HepG2 (cell line): Measurements from ENCODE around the gene TOP1. TPM values are rescaled to one million over a fixed set of nuclear protein-coding genes. Genes with fewer than 3 reads are reported as not detected.
A peak's percentile ranks its signal among the peaks of the same experiment; 100 is the strongest.

Experiments
- ATAC-seq: fragments of 200-7000 bp; cut with Tn5 transposase; 3 replicates; pipeline ENCODE4 v1.9.1; 2020; ENCODE audit warnings: mild to moderate bottlenecking, moderate library complexity
- BruUV-seq: library from RNA; stranded (reverse); fragments of 400-500 nt; replicated peaks from 2 replicates; lab custom pipeline; 2021; lab: Mats Ljungman, UMichigan
- CTCF ChIA-PET: fragments of 300-600 bp; formaldehyde crosslinking; extraction: SDS; loops from one replicate; lab custom pipeline; 2021; ENCODE audit warnings: low total read pairs, inconsistent platforms, low intra/inter-chr PET ratio; lab: Yijun Ruan, JAX
- POLR2A ChIA-PET: fragments of 350-600 bp; sonication (Branson Sonifier 250); formaldehyde crosslinking; loops from one replicate; lab custom pipeline; 2020; ENCODE audit warnings: antibody characterized with exemption, inconsistent platforms; lab: Yijun Ruan, JAX
- DNase-seq: peaks from one replicate; pipeline ENCODE4 v3.0.0-alpha.2; 2015; ENCODE audit warnings: low spot score
- FAIRE-seq: peaks from 3 replicates; lab custom pipeline; 2011; peaks lifted over from hg19 to GRCh38; lab: Jason Lieb, UNC
- H2AFZ ChIP-seq: one replicate; pipeline ENCODE4 v1.6.1; 2011; ENCODE audit warnings: low read length, inconsistent platforms
- H3K27ac ChIP-seq: fragments of 300-600 bp; 3 replicates; pipeline ENCODE4 v1.8.0; 2011; ENCODE audit warnings: mixed run types, mild to moderate bottlenecking, mixed read lengths, low read length, inconsistent platforms; ENCODE audit not compliant: insufficient read depth; ENCODE audit errors: extremely low read length
- H3K27me3 ChIP-seq, 2 experiments: fragments of 200-600 bp in 1 of 2; 2 replicates in 1 of 2; 3 replicates in 1 of 2; pipeline versions ENCODE4 v1.6.0 to v1.8.0; 2011; ENCODE audit warnings: low read length in 2 of 2, mild to moderate bottlenecking in 2 of 2, moderate library complexity in 2 of 2, inconsistent platforms in 1 of 2; ENCODE audit not compliant: insufficient read depth in 2 of 2, control insufficient read depth in 1 of 2
- H3K36me3 ChIP-seq, 2 experiments: fragments of 200-600 bp in 1 of 2; replicated peaks in 1 of 2; 2 replicates in 1 of 2; 3 replicates in 1 of 2; pipeline versions ENCODE4 v1.5.1 to v1.8.0; 2011; ENCODE audit warnings: low read length in 2 of 2, inconsistent platforms in 1 of 2; ENCODE audit not compliant: insufficient read depth in 2 of 2, control insufficient read depth in 1 of 2
- H3K4me1 ChIP-seq: 2 replicates; pipeline ENCODE4 v1.5.1; 2012; ENCODE audit warnings: low read length, inconsistent platforms; ENCODE audit not compliant: insufficient read depth
- H3K4me2 ChIP-seq: 2 replicates; pipeline ENCODE4 v1.6.0; 2011; ENCODE audit warnings: low read depth, low read length, inconsistent platforms
- H3K4me3 ChIP-seq, 3 experiments: fragments of 200-600 bp in 1 of 3; sonication (generic), shearing (Covaris generic) in 1 of 3; replicated peaks in 1 of 3; 2 replicates each; pipeline ENCODE4 v1.5.1; 2011 to 2016; ENCODE audit warnings: low read length in 3 of 3, inconsistent platforms in 2 of 3, low read depth in 2 of 3, mild to moderate bottlenecking in 2 of 3, control low read depth in 1 of 3, mixed read lengths in 1 of 3; ENCODE audit not compliant: insufficient read depth in 1 of 3
- H3K79me2 ChIP-seq: one replicate; pipeline ENCODE4 v1.6.1; 2011; ENCODE audit warnings: low read length, inconsistent platforms; ENCODE audit not compliant: insufficient read depth
- H3K9ac ChIP-seq: 2 replicates; pipeline ENCODE4 v1.6.0; 2011; ENCODE audit warnings: mild to moderate bottlenecking, low read depth, low read length, inconsistent platforms; ENCODE audit not compliant: insufficient read depth
- H3K9me3 ChIP-seq: 2 replicates; pipeline ENCODE4 v1.5.1; 2012; ENCODE audit warnings: mild to moderate bottlenecking, low read length
- H4K20me1 ChIP-seq: 2 replicates; pipeline ENCODE4 v1.6.0; 2011; ENCODE audit warnings: inconsistent platforms, mild to moderate bottlenecking, low read length, moderate library complexity; ENCODE audit not compliant: insufficient read depth
- ARID3A ChIP-seq: IDR thresholded peaks from 2 replicates; pipeline ENCODE4 v1.6.1; 2012; ENCODE audit warnings: low read depth, low read length, improper control_type of control experiment
- BRCA1 ChIP-seq: sonication (generic); formaldehyde crosslinking; IDR thresholded peaks from 2 replicates; pipeline ENCODE4 v1.4.0; 2020; ENCODE audit warnings: missing genetic modification reagents
- HIC2 ChIP-seq: sonication (generic); formaldehyde crosslinking; IDR thresholded peaks from 2 replicates; pipeline ENCODE4 v1.9.0; 2022; ENCODE audit warnings: low read depth, missing genetic modification reagents
- RBM22 ChIP-seq: fragments of 200-400 bp; formaldehyde crosslinking; optimal IDR thresholded peaks from 2 replicates; pipeline ENCODE3; 2017; ENCODE audit warnings: mild to moderate bottlenecking, low read length, moderate library complexity
- SKI ChIP-seq: fragments of 450-650 bp; IDR thresholded peaks from one replicate; pipeline ENCODE4 v1.6.1; 2018; ENCODE audit warnings: mild to moderate bottlenecking; ENCODE audit not compliant: partially characterized antibody
- STAG1 ChIP-seq: sonication (generic); formaldehyde crosslinking; IDR thresholded peaks from 2 replicates; pipeline ENCODE4 v1.4.0; 2020; ENCODE audit warnings: missing genetic modification reagents
- ZNF331 ChIP-seq: sonication (generic); formaldehyde crosslinking; IDR thresholded peaks from 2 replicates; pipeline ENCODE4 v1.4.0; 2020; ENCODE audit warnings: missing genetic modification reagents
- ZNF362 ChIP-seq: sonication (generic); formaldehyde crosslinking; IDR thresholded peaks from 2 replicates; pipeline ENCODE4 v1.4.0; 2020; ENCODE audit warnings: missing genetic modification reagents, mild to moderate bottlenecking, borderline replicate concordance
- ZNF577 ChIP-seq: sonication (generic); formaldehyde crosslinking; IDR thresholded peaks from 2 replicates; pipeline ENCODE4 v1.4.0; 2020; ENCODE audit warnings: mild to moderate bottlenecking, low read depth, missing genetic modification reagents, borderline replicate concordance
- ZNF644 ChIP-seq: IDR thresholded peaks from 2 replicates; pipeline ENCODE4 v1.6.1; 2016; ENCODE audit warnings: low read depth
- ZNF788 ChIP-seq: sonication (generic); formaldehyde crosslinking; IDR thresholded peaks from 2 replicates; pipeline ENCODE4 v1.5.0; 2020; ENCODE audit warnings: mild to moderate bottlenecking, missing genetic modification reagents, borderline replicate concordance
- WGBS: methylation state at CpG from one replicate; pipeline ENCODE4 v1.1.6; 2017; ENCODE audit warnings: low lambda C conversion rate; 5-methylcytosine and 5-hydroxymethylcytosine counted together
- in situ Hi-C: cut with HindIII; loops from 2 replicates; pipeline ENCODE4 v1.10.0; 2017; ENCODE audit warnings: low pct_unique_long_range_greater_than_20kb; ENCODE audit not compliant: extremely low pct_ligation_motif_present
- intact Hi-C: fragments of 100-400 bp; cut with micrococcal nuclease; formaldehyde crosslinking; loops from one replicate; pipeline ENCODE4 v1.10.0; 2022; ENCODE audit not compliant: unreplicated experiment
- polyA plus RNA-seq, 8 experiments: library from polyadenylated mRNA; depleted of rRNA in 3 of 8; stranded (reverse) in 7 of 8; unstranded in 1 of 8; fragments of >200 nt; fragmentation: Illumina TruSeq in 4 of 8; extraction: Trizol in 4 of 8; gene quantifications; 2 replicates each; pipeline versions ENCODE4 v1.2.1 to v1.2.3, GENCODE V29; 2011 to 2016; ENCODE audit warnings: low read depth in 4 of 8, missing spikeins in 1 of 8, mixed read lengths in 1 of 8; ENCODE audit not compliant: insufficient read depth in 1 of 8
- total RNA-seq, 5 experiments: library from RNA; depleted of rRNA; stranded (reverse); fragments of >200 nt; fragmentation: Illumina TruSeq; extraction: Trizol; gene quantifications; 2 replicates each; pipeline ENCODE4 v1.2.3, GENCODE V29; 2016; ENCODE audit warnings: low read depth in 1 of 5
- TF ChIP-seq, protein P1 (sequence below): sonication (generic); formaldehyde crosslinking; IDR thresholded peaks from 2 replicates; pipeline ENCODE4 v1.5.0; 2020; ENCODE audit warnings: mild to moderate bottlenecking, missing genetic modification reagents
- TF ChIP-seq, protein P2 (sequence below), 2 experiments: fragments of 450-650 bp in 1 of 2; sonication (generic) in 1 of 2; formaldehyde crosslinking; IDR thresholded peaks; 2 replicates each; pipeline versions ENCODE4 v1.5.0 to v1.8.0; 2020 to 2022; ENCODE audit warnings: mild to moderate bottlenecking in 1 of 2, missing genetic modification reagents in 1 of 2
- TF ChIP-seq, protein P3 (sequence below): sonication (generic); formaldehyde crosslinking; IDR thresholded peaks from 2 replicates; pipeline ENCODE4 v1.4.0; 2020; ENCODE audit warnings: missing genetic modification reagents

The TOP1 gene
- total and polyA plus RNA-seq, 2 of the 13 experiments (the other 11 are each of a cell fraction or from before 2014, with no cell fraction given) = 10.2 to 19.4 TPM

DNA sequence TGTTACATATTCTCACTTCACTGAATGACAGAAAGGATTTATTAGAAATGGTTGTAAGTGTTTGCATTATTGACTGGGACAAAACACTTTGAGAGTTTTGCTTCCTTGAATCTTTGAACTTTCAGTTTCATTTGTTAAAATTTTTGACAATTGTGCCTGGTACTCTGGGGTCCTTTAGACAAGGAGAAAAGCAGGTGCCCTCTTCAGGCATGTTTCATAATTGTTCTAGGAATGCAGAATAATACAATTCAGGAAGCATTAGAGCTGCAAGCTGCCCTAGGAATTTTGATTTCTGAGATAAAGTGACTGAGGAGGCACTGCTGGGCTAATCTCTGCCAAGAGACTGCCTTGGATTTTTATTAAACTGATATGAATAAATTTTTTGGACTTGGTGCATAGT, 49.7 kb downstream of the TOP1 start (continued):
- peak; percentile 90 for TF ChIP-seq ARID3A
- TF ChIP-seq ZNF644 = no peak
- no peak for TF ChIP-seq ZNF577
- 0 out of 2 replicates have a peak, but pooled peaks have one; percentile 45 for TF ChIP-seq ZNF331
- no peak for TF ChIP-seq SKI
- TF ChIP-seq STAG1 = peak; percentile 78
- no peak for TF ChIP-seq BRCA1
- TF ChIP-seq ZNF362 (CRISPR knock-in tag) = no peak

GRCh38 chr20:41079066-41079465, 50.4 kb downstream of the TOP1 start:
- BruUV-seq = no TSS peak
- no peak for ATAC-seq
- H3K79me2 ChIP-seq = peaks cover 21% of the 10 kb centered on the region
- intact Hi-C loops (loop anchor here (2.0 kb wide), 2 partner anchors 40 to 50 kb away; partner anchors contain the start of gene TOP1), in situ Hi-C loops (loop anchor here (5.0 kb wide), 1 partner anchor 82 kb away; no protein-coding TSS in a partner anchor)
- DNase-seq = no peak
- H3K27ac ChIP-seq = no peak overlapping the region
- no peak overlapping the region for H3K9ac ChIP-seq
- no peaks in the 10 kb centered on the region for H3K9me3 ChIP-seq
- H3K4me3 ChIP-seq = no peak overlapping the region
- TF ChIP-seq ZNF788 (CRISPR knock-in tag) (no peak), HIC2 (CRISPR knock-in tag) (no peak), RBM22 (peak; percentile 89)
- TF ChIP-seq, protein P1, sequence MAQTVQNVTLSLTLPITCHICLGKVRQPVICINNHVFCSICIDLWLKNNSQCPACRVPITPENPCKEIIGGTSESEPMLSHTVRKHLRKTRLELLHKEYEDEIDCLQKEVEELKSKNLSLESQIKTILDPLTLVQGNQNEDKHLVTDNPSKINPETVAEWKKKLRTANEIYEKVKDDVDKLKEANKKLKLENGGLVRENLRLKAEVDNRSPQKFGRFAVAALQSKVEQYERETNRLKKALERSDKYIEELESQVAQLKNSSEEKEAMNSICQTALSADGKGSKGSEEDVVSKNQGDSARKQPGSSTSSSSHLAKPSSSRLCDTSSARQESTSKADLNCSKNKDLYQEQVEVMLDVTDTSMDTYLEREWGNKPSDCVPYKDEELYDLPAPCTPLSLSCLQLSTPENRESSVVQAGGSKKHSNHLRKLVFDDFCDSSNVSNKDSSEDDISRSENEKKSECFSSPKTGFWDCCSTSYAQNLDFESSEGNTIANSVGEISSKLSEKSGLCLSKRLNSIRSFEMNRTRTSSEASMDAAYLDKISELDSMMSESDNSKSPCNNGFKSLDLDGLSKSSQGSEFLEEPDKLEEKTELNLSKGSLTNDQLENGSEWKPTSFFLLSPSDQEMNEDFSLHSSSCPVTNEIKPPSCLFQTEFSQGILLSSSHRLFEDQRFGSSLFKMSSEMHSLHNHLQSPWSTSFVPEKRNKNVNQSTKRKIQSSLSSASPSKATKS (CRISPR knock-in tag) = 0 out of 2 replicates have a peak, but pooled peaks have one; percentile 26
- TF ChIP-seq, protein P2, sequence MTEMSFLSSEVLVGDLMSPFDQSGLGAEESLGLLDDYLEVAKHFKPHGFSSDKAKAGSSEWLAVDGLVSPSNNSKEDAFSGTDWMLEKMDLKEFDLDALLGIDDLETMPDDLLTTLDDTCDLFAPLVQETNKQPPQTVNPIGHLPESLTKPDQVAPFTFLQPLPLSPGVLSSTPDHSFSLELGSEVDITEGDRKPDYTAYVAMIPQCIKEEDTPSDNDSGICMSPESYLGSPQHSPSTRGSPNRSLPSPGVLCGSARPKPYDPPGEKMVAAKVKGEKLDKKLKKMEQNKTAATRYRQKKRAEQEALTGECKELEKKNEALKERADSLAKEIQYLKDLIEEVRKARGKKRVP (CRISPR knock-in tag; IDR thresholded peaks at IDR 0.05) = no peak
- TF ChIP-seq, protein P3, sequence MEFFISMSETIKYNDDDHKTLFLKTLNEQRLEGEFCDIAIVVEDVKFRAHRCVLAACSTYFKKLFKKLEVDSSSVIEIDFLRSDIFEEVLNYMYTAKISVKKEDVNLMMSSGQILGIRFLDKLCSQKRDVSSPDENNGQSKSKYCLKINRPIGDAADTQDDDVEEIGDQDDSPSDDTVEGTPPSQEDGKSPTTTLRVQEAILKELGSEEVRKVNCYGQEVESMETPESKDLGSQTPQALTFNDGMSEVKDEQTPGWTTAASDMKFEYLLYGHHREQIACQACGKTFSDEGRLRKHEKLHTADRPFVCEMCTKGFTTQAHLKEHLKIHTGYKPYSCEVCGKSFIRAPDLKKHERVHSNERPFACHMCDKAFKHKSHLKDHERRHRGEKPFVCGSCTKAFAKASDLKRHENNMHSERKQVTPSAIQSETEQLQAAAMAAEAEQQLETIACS (CRISPR knock-in tag) = no peak
- TF ChIP-seq, all 625 proteins: peak for 2
- no peak for FAIRE-seq
- CTCF ChIA-PET = interaction anchor here (1.8 to 3.8 kb wide), 3 partner anchors 88 to 110 kb away, joined by 6 to 37 read pairs (median 25); no protein-coding TSS in a partner anchor
- Histone ChIP-seq H3K27me3 (no peaks in the 10 kb centered on the region), H3K4me2 (no peak overlapping the region), H2AFZ (no peak overlapping the region), H4K20me1 (peaks cover 13% of the 10 kb centered on the region), H3K4me1 (peaks cover 7% of the 10 kb centered on the region), H3K36me3 (peaks cover 44 to 84% of the 10 kb centered on the region in 2 experiments)
- POLR2A ChIA-PET = no interaction called here
- WGBS = 94% methylated on average over 2 of the region's 2 CpGs
